ENCODE data around the gene LHFPL3.

GRCh38 chr7:104528142-104528541 is 199.7 kb downstream of the LHFPL3 start:
- TF ChIP-seq POLR2A (IDR thresholded peaks at IDR 0.05) (no peak), CTCF (IDR thresholded peaks at IDR 0.05) (no peak)

Measured in thyroid gland (tissue), 4 donors.